Hepatocyte (in vitro differentiated cells): Measurements from ENCODE around the gene ACVR2A. TPM values are rescaled to one million over a fixed set of nuclear protein-coding genes. Genes with fewer than 3 reads are reported as not detected.

ENCODE experiments used
- DNase-seq: peaks from one replicate; pipeline ENCODE4 v3.0.0-alpha.2; 2016; ENCODE audit warnings: low spot score
- H2AFZ ChIP-seq: fragments of 200-600 bp; sonication (generic); 2 replicates; pipeline ENCODE4 v1.6.0; 2016; ENCODE audit warnings: antibody characterized with exemption, mild to moderate bottlenecking
- H3K27ac ChIP-seq: fragments of 200-600 bp; sonication (generic); 2 replicates; pipeline ENCODE4 v1.5.1; 2016; ENCODE audit warnings: mild to moderate bottlenecking
- H3K27me3 ChIP-seq: fragments of 200-600 bp; sonication (generic); 2 replicates; pipeline ENCODE4 v1.6.1; 2016
- H3K36me3 ChIP-seq: fragments of 200-600 bp; sonication (generic); replicated peaks from 2 replicates; pipeline ENCODE4 v1.5.1; 2016; ENCODE audit warnings: low read depth; ENCODE audit not compliant: insufficient read depth
- H3K4me1 ChIP-seq: fragments of 200-600 bp; sonication (generic); 2 replicates; pipeline ENCODE4 v1.5.1; 2016; ENCODE audit warnings: mild to moderate bottlenecking, moderate library complexity; ENCODE audit not compliant: insufficient read depth
- H3K4me2 ChIP-seq: fragments of 200-600 bp; sonication (generic); 2 replicates; pipeline ENCODE4 v1.6.0; 2016
- H3K4me3 ChIP-seq: fragments of 200-600 bp; sonication (generic); 2 replicates; pipeline ENCODE4 v1.5.1; 2016; ENCODE audit warnings: mild to moderate bottlenecking
- H3K79me2 ChIP-seq: fragments of 200-600 bp; sonication (generic); 2 replicates; pipeline ENCODE4 v1.6.0; 2017; ENCODE audit warnings: mild to moderate bottlenecking
- H3K9me2 ChIP-seq: fragments of 200-600 bp; sonication (generic); replicated peaks from 2 replicates; pipeline ENCODE4 v1.6.0; 2017; ENCODE audit warnings: mild to moderate bottlenecking; ENCODE audit not compliant: insufficient read depth
- H3K9me3 ChIP-seq: fragments of 200-600 bp; sonication (generic); 2 replicates; pipeline ENCODE4 v1.5.1; 2016; ENCODE audit warnings: low read depth, mild to moderate bottlenecking
- H4K20me1 ChIP-seq: fragments of 200-600 bp; sonication (generic); 2 replicates; pipeline ENCODE4 v1.6.0; 2016; ENCODE audit warnings: mild to moderate bottlenecking; ENCODE audit not compliant: insufficient read depth, poor library complexity, severe bottlenecking
- CTCF ChIP-seq: fragments of 200-600 bp; sonication (generic); IDR thresholded peaks from 2 replicates; pipeline ENCODE4 v1.5.1; 2016; ENCODE audit warnings: antibody characterized with exemption, mild to moderate bottlenecking; ENCODE audit not compliant: poor library complexity
- EZH2 ChIP-seq: fragments of 200-600 bp; sonication (generic); IDR thresholded peaks from 2 replicates; pipeline ENCODE4 v1.6.1; 2016; ENCODE audit warnings: antibody characterized with exemption, mild to moderate bottlenecking, borderline replicate concordance
- EZH2phosphoT487 ChIP-seq: fragments of 200-600 bp; sonication (generic); IDR thresholded peaks from one replicate; pipeline ENCODE4 v1.6.1; 2018; ENCODE audit warnings: antibody characterized with exemption, mild to moderate bottlenecking, low read depth, moderate library complexity; ENCODE audit not compliant: unreplicated experiment, severe bottlenecking
- WGBS: methylation state at CpG from one replicate; pipeline ENCODE4 v1.1.6; 2016; ENCODE audit warnings: low lambda C conversion rate; ENCODE audit errors: missing lambda C conversion rate; 5-methylcytosine and 5-hydroxymethylcytosine counted together
- polyA plus RNA-seq: library from polyadenylated mRNA; unstranded; fragments of >200 nt; fragmentation: Nextera tagmentation; extraction: Ambion mirVana; gene quantifications from 2 replicates; pipeline ENCODE4 v1.2.1, GENCODE V29; 2016
- total RNA-seq: library from RNA; depleted of rRNA; stranded (reverse); fragments of >200 nt; gene quantifications from 2 replicates; pipeline ENCODE4 v1.2.3, GENCODE V29; 2014

ACVR2A gene
- total and polyA plus RNA-seq, 2 experiments from 2014 or later = 21.9 to 43.0 TPM

DNA sequence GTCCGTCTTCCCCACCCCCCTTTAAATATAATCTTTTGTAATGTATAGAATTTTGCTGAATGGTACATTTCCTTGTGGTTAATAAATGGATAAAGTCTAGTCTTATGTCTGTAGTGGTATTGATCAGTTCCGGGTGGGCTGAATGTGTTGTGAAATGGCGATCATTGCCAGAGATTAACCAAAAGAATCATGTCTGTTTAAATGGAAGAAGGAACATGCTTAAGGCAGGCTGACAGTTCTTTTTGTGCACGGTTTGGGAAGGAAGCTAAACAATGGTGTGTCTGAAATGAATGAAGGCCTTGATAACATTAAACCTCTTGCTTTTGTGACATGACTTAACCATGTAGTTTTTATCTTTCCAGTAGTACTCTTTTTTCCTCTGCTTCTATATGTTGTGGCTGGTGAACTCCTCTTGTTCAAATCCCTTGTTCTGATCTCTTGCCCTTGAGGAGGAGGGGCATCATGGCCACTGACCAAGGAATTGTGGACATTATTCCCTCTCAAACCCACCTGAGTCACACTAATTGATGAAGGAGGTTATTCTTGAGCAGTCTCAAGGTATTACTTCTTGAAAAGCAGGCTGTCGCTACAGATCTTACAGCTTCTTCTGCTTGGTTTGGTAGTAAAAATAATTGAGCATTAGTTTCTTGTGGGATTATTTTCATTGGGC is 1.7 kb downstream of the ACVR2A start:
- H3K27me3 ChIP-seq = no peaks in the 10 kb centered on the region
- no peak for DNase-seq
- 27% methylated on average over 5 of the region's 5 CpGs for WGBS
- H3K9me3 ChIP-seq = no peaks in the 10 kb centered on the region
- peak overlapping the region; percentile 96 for H3K27ac ChIP-seq
- peak overlapping the region; percentile 90 for H3K4me2 ChIP-seq
- no peaks in the 10 kb centered on the region for H3K9me2 ChIP-seq
- H3K79me2 ChIP-seq = peaks cover 69% of the 10 kb centered on the region
- H4K20me1 ChIP-seq = peaks cover 44% of the 10 kb centered on the region
- H3K4me1 ChIP-seq = peaks cover 19% of the 10 kb centered on the region
- TF ChIP-seq CTCF = no peak
- TF ChIP-seq EZH2phosphoT487 = no peak
- no peak for TF ChIP-seq EZH2
- no peaks in the 10 kb centered on the region for H3K36me3 ChIP-seq
- no peak overlapping the region for H2AFZ ChIP-seq
- peak overlapping the region; percentile 94 for H3K4me3 ChIP-seq

DNA sequence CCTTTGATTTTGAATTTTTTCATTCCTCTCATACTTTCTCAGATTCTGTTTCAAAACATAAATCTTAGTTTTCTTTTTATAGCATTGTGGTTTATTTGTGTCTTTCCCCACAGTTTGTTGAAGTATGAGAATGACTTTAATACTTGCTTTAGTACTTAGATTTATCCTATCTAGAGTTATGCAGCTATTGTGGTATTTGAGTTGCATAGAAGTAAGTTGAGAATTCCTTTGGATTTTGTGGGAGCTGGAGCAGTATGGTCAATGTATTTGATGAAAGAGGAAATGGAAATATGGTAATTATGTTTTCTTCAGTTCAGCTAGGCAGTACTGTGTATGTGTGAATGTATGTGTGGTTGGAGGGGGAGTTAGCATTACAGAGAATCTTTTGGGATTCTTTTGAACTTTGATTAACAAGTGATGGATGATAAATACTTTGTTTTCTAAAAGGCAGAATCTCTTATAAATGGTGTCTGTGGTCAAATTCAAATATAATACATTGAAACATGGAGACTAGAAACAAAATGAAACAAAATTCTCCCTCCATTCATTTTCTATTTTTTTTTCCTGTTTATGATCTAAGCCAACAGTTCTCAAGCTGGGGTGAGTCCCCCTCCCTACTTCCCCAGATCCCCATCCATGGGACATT is 3.0 kb downstream of the ACVR2A start:
- Histone ChIP-seq H3K79me2 (peaks cover 80% of the 10 kb centered on the region), H3K9me2 (no peaks in the 10 kb centered on the region), H2AFZ (no peak overlapping the region), H3K27ac (no peak overlapping the region), H3K4me2 (peak overlapping the region; percentile 90), H3K27me3 (no peaks in the 10 kb centered on the region), H3K36me3 (no peaks in the 10 kb centered on the region), H3K9me3 (no peaks in the 10 kb centered on the region), H4K20me1 (peaks cover 54% of the 10 kb centered on the region), H3K4me3 (no peak overlapping the region), H3K4me1 (peaks cover 17% of the 10 kb centered on the region)
- TF ChIP-seq EZH2 = no peak
- no peak for TF ChIP-seq EZH2phosphoT487
- no peak for TF ChIP-seq CTCF
- no peak for DNase-seq

GRCh38 chr2:147850838-147851237 is 6.0 kb downstream of the ACVR2A start:
- Histone ChIP-seq H3K27ac (no peak overlapping the region), H3K4me3 (no peak overlapping the region), H3K36me3 (no peaks in the 10 kb centered on the region), H3K27me3 (no peaks in the 10 kb centered on the region), H2AFZ (no peak overlapping the region), H4K20me1 (peaks cover 73% of the 10 kb centered on the region), H3K79me2 (peaks cover 100% of the 10 kb centered on the region), H3K4me2 (peak overlapping the region; percentile 29), H3K9me3 (no peaks in the 10 kb centered on the region), H3K4me1 (peaks cover 12% of the 10 kb centered on the region), H3K9me2 (no peaks in the 10 kb centered on the region)
- WGBS = 91% methylated on average over 1 of the region's 1 CpG
- no peak for TF ChIP-seq CTCF
- no peak for TF ChIP-seq EZH2
- TF ChIP-seq EZH2phosphoT487 = no peak
- DNase-seq = no peak
